Regular cardiac myocyte (primary cell): ENCODE data around the gene SLC2A11. TPM values are rescaled to one million over a fixed set of nuclear protein-coding genes. Genes with fewer than 3 reads are reported as not detected.

Experiments used
- total RNA-seq: library from RNA; depleted of rRNA; stranded (reverse); fragments of >200 nt; gene quantifications from 2 replicates; pipeline ENCODE4 v1.2.3, GENCODE V29; 2014

SLC2A11 gene, protein sequence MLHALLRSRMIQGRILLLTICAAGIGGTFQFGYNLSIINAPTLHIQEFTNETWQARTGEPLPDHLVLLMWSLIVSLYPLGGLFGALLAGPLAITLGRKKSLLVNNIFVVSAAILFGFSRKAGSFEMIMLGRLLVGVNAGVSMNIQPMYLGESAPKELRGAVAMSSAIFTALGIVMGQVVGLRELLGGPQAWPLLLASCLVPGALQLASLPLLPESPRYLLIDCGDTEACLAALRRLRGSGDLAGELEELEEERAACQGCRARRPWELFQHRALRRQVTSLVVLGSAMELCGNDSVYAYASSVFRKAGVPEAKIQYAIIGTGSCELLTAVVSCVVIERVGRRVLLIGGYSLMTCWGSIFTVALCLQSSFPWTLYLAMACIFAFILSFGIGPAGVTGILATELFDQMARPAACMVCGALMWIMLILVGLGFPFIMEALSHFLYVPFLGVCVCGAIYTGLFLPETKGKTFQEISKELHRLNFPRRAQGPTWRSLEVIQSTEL
- total RNA-seq: 10.7 and 13.5 TPM in 2 replicates

GRCh38 chr22:23857606-23858483 is at the start of gene SLC2A11:
Gene SLC2A11 (plus strand): TSS chr22:23857875. CDS start chr22:23858000, 125 bp downstream.

GRCh38 chr22:23838681-23839468 is 18.8 kb upstream of the SLC2A11 start, which contains the start of gene DERL3:
Gene DERL3 (minus strand): TSS chr22:23839006. CDS start chr22:23838987, 19 bp downstream.

DNA sequence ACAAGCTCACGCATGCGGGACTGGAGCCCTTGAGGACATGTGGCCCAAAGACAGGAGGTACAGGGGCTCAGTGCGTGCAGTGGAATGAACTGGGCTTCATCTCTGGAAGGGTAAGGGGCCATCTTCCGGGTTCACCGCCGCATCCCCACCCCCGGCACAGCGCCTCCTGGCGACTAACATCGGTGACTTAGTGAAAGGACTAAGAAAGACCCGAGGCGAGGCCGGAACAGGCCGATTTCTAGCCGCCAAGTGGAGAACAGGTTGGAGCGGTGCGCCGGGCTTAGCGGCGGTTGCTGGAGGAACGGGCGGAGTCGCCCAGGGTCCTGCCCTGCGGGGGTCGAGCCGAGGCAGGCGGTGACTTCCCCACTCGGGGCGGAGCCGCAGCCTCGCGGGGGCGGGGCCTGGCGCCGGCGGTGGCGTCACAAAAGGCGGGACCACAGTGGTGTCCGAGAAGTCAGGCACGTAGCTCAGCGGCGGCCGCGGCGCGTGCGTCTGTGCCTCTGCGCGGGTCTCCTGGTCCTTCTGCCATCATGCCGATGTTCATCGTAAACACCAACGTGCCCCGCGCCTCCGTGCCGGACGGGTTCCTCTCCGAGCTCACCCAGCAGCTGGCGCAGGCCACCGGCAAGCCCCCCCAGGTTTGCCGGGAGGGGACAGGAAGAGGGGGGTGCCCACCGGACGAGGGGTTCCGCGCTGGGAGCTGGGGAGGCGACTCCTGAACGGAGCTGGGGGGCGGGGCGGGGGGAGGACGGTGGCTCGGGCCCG is 36.5 kb downstream of the SLC2A11 start, which contains the start of gene MIF:
MIF (plus strand) TSS at position 439 of the 765 bp plus-strand sequence; CDS start at position 531, 92 bp downstream.

Other genes starting within 250 kb of the SLC2A11 start
- gene DRICH1, start 225.6 kb upstream of the SLC2A11 start, total RNA-seq: 0.19 TPM in 1 of 2 replicates, not detected in the other
- gene RGL4, start 166.9 kb upstream of the SLC2A11 start, total RNA-seq: not detected in 2 replicates
- gene ZNF70, start 106.8 kb upstream of the SLC2A11 start, total RNA-seq: 3.1 and 4.0 TPM in 2 replicates
- not detected in 2 replicates for gene VPREB3, start 103.5 kb upstream of the SLC2A11 start, total RNA-seq
- gene C22orf15, start 94.9 kb upstream of the SLC2A11 start, total RNA-seq: 0.19 and 1.1 TPM in 2 replicates
- 3.7 and 6.7 TPM in 2 replicates for gene CHCHD10, start 89.9 kb upstream of the SLC2A11 start, total RNA-seq
- gene MMP11, start 85.0 kb upstream of the SLC2A11 start, total RNA-seq: 3.5 and 8.7 TPM in 2 replicates
- gene SMARCB1, start 70.9 kb upstream of the SLC2A11 start, total RNA-seq: 15.5 and 33.5 TPM in 2 replicates
- gene DERL3, start 18.9 kb upstream of the SLC2A11 start, total RNA-seq: 0.56 and 1.3 TPM in 2 replicates
- 323 and 339 TPM in 2 replicates for gene MIF, start 36.5 kb downstream of the SLC2A11 start, total RNA-seq
- gene GSTT2B, start 103.3 kb downstream of the SLC2A11 start, total RNA-seq: 0.85 and 4.2 TPM in 2 replicates
- under 0.01 TPM in 1 of 2 replicates, not detected in the other for gene DDTL, start 109.0 kb downstream of the SLC2A11 start, total RNA-seq
- 127 and 135 TPM in 2 replicates for gene DDT, start 116.6 kb downstream of the SLC2A11 start, total RNA-seq
- 0.56 TPM in 1 of 2 replicates, not detected in the other for gene GSTT2, start 122.3 kb downstream of the SLC2A11 start, total RNA-seq
- gene GSTT4, start 147.6 kb downstream of the SLC2A11 start, total RNA-seq: not detected in 2 replicates
- gene CABIN1, start 153.4 kb downstream of the SLC2A11 start, total RNA-seq: 35.1 and 39.5 TPM in 2 replicates